GM19043 (cell line): Measurements from ENCODE around the gene GULP1.
A peak's percentile ranks its signal among the peaks of the same experiment; 100 is the strongest.
"Not testable (repeated sequence)": the region's sequence is repeated elsewhere in the genome, so short reads cannot be mapped to it uniquely, and the experiment has no call there.

Experiments used
- ATAC-seq: cut with Tn5 transposase; IDR thresholded peaks from one replicate; pipeline ENCODE4 v1.9.1; 2021; ENCODE audit warnings: low read depth; ENCODE audit not compliant: unreplicated experiment

Gene GULP1

GRCh38 chr2:188459061-188459460, 167.4 kb downstream of the GULP1 start:
- ATAC-seq = no peak

DNA sequence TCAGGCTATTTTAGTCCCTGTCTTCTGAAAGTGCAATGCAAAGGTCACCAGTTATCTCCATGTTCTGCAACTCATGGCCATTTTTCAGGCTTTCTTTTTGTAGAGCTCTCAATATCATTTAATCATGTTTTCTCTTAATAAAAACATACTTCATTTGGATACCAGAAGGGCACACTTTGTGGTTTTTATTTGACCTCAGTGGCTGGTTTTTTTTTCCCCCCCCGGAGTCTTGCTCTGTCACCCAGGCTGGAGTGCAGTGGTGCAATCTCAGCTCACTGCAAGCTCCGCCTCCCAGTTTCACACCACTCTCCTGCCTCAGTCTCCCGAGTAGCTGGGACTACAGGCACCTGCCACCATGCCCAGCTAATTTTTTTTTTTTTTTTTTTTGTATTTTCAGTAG, 174.4 kb downstream of the GULP1 start:
- not testable (repeated sequence) for ATAC-seq

GRCh38 chr2:188466761-188467160, 175.1 kb downstream of the GULP1 start:
- ATAC-seq = no peak

DNA sequence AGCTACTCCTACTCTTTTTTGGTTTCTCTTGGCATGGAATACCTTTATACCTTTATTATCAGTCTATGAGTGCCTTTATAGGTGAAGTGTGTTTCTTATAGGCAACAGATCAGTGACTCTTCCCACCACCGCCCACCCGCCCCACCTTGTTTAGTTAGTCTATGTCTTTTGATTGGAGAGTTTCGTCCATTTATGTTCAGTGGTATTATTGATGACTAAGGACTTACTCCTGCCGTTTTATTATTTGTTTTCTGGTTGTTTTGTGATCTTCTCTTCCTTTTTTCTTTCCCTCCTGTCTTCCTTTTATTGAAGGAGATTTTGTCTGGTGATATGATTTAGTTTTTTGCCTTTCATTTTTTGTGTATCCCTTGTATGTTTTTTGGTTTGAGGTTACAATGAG, 179.5 kb downstream of the GULP1 start:
- no peak for ATAC-seq

GRCh38 chr2:188473306-188473705, 181.6 kb downstream of the GULP1 start:
- no peak for ATAC-seq

DNA sequence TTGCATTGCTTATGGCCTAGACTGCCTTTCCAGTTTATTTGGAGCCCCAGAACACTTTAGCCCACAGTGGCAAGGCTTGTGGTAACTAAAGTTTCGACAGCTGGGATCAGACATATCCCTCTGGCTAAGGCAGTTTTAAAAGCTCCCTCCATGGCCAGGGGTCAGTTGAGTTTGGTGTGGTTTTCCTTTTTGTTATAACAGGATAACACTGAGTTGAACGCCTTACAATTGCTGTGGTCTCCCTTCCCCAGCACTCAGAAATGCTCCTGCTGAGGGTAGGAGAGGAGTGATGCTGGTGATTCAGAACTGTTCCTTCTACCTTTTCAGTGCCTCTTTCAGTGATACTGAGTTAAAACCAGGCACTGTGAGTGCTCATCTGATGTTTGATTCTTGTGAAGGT, 182.6 kb downstream of the GULP1 start:
- ATAC-seq = no peak

DNA sequence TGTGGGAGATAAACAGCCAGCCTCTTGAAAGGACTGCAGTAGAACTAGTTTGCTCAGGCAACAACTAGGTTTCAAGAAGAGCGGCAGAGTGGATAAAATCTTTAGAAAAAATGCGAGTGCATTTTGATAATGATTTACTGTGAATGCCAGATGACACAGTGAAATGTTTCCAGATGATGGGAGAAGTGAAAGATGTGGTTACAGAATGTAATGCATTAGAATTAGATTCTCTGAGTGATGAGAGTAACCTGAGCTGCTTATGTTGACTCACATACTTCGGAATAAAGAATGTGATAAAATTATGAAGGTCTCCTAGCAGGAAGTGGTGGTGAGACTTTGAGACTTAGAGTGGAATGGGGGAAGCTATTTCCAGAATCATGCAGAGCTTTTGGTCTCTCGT, 184.3 kb downstream of the GULP1 start:
- no peak for ATAC-seq

DNA sequence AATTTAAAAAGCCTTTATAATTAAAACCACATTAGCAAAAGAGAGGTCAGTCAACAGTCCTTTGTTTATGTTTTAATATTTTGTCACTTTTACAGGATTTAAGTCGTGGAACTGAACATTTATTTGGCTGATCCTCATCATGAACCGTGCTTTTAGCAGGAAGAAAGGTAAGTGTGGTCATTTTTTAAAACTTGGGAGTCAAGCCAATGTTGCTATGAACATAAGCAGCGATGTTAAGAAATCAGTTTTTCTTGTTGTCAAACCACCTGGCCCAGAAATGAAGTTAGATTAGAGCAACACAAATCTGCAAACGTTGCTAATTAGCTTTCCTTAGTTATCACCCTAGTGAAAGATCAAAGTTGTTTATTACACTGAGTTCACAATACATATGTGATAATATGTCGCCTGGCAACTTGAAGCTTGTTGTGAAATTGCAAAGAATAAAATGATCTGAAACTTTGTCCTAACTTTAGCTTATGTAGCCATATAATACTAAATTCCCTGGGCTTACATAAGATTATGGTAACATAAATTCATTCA, 186.0 kb downstream of the GULP1 start:
- no peak for ATAC-seq

DNA sequence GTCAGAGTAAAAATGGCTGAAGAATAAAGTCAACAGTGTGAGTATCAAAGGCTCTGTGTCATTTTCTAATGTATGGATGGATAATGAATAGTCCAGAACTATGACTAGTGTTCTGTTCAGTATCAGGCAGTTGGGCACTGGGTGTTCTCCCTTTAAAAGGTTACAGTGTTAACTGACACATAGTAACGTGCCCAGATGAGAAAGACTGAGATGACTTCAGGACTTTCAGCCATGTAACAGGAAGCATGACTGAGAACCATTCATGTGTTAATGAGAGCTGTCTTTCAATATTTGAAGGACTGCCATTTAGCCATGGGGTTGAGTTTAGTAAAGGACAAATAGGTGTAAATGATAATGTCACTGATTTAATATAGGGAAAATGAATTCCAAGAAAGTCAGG, 187.1 kb downstream of the GULP1 start:
- ATAC-seq = peak; percentile 98

- no peak for ATAC-seq
Measured at GRCh38 chr2:188481474-188481873, 189.8 kb downstream of the GULP1 start.

GRCh38 chr2:188485496-188485895, 193.8 kb downstream of the GULP1 start:
- no peak for ATAC-seq

- ATAC-seq = no peak
Measured at GRCh38 chr2:188492751-188493150, 201.1 kb downstream of the GULP1 start.

- ATAC-seq = no peak
Measured at GRCh38 chr2:188494906-188495305, 203.2 kb downstream of the GULP1 start.

DNA sequence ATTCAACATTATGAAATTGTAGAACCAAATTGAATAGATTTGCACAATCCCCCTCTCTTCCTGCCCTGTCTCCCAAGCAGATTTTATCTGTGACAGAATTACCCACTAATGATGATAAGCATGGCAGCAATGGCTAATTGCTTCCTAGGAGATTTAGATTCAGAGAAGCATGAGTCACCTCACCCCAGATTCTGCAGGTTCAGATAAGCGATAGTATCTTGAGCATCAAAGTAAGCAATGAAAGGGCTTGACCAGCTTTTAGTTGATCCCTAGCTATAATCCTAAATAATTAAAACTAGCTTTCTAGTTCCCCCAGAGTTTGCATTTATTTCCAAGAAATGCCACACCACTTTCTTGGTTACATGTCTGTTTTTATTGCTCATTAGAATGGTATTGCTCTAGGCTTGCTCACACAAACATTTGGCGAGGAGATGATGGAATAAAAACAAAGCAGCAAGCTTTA, 204.3 kb downstream of the GULP1 start:
- no peak for ATAC-seq

DNA sequence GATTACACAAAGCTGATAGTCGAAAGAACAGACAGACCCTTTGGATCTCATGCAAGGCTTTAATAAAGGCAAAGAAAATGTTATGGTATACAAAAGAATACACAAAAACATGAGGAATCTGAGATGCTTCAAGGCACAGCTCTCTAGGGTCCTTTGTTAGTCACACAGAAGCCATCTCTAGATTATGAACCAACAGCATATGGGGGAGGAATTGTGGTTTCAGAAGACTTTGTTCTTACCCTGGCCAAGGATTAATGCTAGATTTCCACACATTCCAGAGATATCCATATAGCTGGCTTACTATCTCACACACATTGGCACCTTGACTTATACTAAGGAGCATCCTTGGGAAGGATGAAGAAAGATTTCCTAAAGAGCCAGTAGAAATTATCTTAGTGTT, 206.1 kb downstream of the GULP1 start:
- ATAC-seq = no peak

GRCh38 chr2:188503975-188504374, 212.3 kb downstream of the GULP1 start:
- no peak for ATAC-seq

GRCh38 chr2:188506843-188507242, 215.2 kb downstream of the GULP1 start:
- ATAC-seq = no peak

DNA sequence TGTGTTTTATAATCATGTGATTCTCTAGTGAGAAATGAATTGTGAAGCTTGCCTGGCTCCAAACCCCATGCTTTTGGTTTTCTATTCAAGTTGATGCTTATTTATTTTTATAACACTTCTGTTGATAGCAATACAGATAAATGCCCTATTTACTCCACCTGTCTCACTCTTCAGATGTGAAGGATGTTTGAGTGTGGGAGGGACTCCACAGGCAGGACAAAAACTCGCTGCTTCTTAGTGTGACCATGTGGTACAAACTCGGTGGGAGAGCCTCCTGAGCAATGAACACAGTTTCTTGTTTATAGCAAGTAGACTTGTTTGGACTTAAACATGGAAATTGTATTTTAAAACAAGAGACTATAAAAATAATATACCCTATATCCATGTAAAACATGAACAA, 219.7 kb downstream of the GULP1 start:
- ATAC-seq = no peak

- ATAC-seq = peak; percentile 67
Measured at GRCh38 chr2:188512456-188512855, 220.8 kb downstream of the GULP1 start.

- ATAC-seq = no peak
Measured at GRCh38 chr2:188515918-188516317, 224.2 kb downstream of the GULP1 start.

- ATAC-seq = no peak
Measured at GRCh38 chr2:188517549-188518215, 226.0 kb downstream of the GULP1 start.

DNA sequence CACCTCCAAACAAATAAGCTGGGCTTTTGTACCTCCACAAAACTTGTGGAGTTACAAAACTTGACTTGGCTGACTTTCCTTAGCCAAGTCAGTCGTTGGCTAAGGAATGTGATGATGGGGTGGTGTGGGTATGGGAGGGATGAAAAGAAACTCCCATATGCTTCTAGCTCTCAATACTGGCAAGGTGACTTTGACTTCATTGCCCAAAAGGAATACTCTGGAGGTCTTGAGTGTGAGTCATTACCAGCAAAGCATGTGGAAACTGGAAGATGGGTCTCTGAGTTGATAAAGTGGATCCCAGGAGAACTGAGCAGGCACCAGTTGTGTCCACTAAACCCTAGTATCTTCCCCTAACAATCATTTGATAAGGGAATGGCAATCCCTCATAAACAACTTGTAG, 226.7 kb downstream of the GULP1 start:
- ATAC-seq = no peak

DNA sequence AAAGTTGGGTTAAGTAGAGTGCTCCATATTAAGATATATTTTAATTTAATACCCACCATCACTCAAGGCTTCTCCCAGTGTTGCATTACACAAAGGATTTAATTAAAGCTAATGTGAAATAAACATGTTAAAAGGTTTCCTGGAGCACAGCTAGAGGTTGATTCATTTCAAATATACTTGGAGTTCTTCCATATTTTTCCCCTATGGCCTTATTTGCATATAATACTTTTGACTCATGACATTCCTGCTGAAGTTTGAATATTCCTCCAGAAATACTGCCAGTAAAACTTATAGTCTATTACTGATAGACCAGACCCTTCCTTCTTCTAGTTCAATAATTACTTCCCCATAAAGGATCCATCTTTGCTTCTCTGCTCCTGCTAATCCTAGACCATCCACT, 227.5 kb downstream of the GULP1 start:
- ATAC-seq = no peak
